Activated B cell treated with CpG ODN at 0.5 μM for 24 hours (primary cell): ENCODE data around the gene ST6GALNAC4. TPM values are rescaled to one million over a fixed set of nuclear protein-coding genes. Genes with fewer than 3 reads are reported as not detected.

Source experiments
- ATAC-seq: fragments of 200-7000 bp; cut with Tn5 transposase; one replicate; pipeline ENCODE4 v1.10.0; 2021; ENCODE audit warnings: low read depth, mild to moderate bottlenecking, moderate library complexity
- CTCF ChIA-PET: fragments of 350-600 bp; sonication (Branson Sonifier 250); formaldehyde crosslinking; loops from one replicate; lab custom pipeline; 2021; ENCODE audit warnings: antibody characterized with exemption; lab: Charles Lee
- POLR2A ChIA-PET: fragments of 350-600 bp; sonication (Branson Sonifier 250); formaldehyde crosslinking; loops from one replicate; lab custom pipeline; 2021; ENCODE audit warnings: antibody characterized with exemption; lab: Charles Lee
- DNase-seq: peaks from one replicate; pipeline ENCODE4 v3.0.0; 2022
- H3K27ac Mint-ChIP-seq: one replicate; pipeline ENCODE4 v1.8.0; 2020; ENCODE audit warnings: mixed read lengths
- H3K27me3 Mint-ChIP-seq: one replicate; pipeline ENCODE4 v1.8.0; 2021; ENCODE audit warnings: mixed read lengths
- H3K36me3 Mint-ChIP-seq: one replicate; pipeline ENCODE4 v1.8.0; 2021; ENCODE audit warnings: low read depth, mixed read lengths
- H3K4me1 Mint-ChIP-seq: one replicate; pipeline ENCODE4 v1.8.0; 2021; ENCODE audit warnings: mixed read lengths
- H3K4me3 Mint-ChIP-seq: one replicate; pipeline ENCODE4 v1.8.0; 2020; ENCODE audit warnings: mild to moderate bottlenecking, mixed read lengths
- H3K9me3 Mint-ChIP-seq: one replicate; pipeline ENCODE4 v1.8.0; 2020; ENCODE audit warnings: mixed read lengths
- CTCF ChIP-seq: fragments of 200-600 bp; IDR thresholded peaks from one replicate; pipeline ENCODE4 v1.8.0; 2022; ENCODE audit warnings: antibody characterized with exemption, mild to moderate bottlenecking
- intact Hi-C: fragments of 100-400 bp; cut with micrococcal nuclease; formaldehyde crosslinking; loops from one replicate; pipeline ENCODE4 v1.15.1; 2024
- total RNA-seq: library from RNA; stranded (reverse); gene quantifications from 2 replicates; pipeline ENCODE4 v1.2.3, GENCODE V29; 2022

Gene ST6GALNAC4
- total RNA-seq, 1 donor from 2014 or later: 85.4 TPM

DNA sequence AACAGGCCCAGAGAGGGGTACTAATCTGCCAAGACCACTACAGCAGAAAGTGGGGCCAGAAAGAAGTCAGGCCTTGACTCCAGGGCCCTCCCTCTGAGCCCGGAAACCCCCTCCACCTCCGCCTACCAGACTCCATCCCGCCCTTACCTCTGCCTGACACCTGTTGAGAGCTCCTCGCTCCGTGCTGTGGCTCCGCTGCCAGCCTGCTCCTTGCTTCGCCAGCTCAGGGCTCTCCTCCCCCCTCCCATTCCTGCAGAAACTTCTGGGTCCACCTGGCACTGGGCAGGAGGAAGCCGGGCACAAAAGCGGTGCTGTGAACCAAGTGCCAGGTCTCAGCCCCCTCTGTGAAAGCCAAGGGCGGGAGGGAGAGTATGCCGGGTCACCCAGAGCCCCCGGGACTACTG lies 11.1 kb downstream of the ST6GALNAC4 start:
- H3K27ac Mint-ChIP-seq: peak overlapping the region; percentile 98
- intact Hi-C loops: loop anchor here (1.0 kb wide), 1 partner anchor 12 kb away; the partner anchor contains the start of gene ST6GALNAC4
- no peak for TF ChIP-seq CTCF
- ChIA-PET CTCF (interaction anchor here (0.7 to 2.1 kb wide), 3 partner anchors 11 to 36 kb away, joined by 5 to 21 read pairs (median 12); partner anchors contain the start of gene ST6GALNAC4), POLR2A (interaction anchor here (0.6 to 12.3 kb wide), 13 partner anchors 9 to 455 kb away, joined by 3 to 457 read pairs (median 4); partner anchors contain the start of genes CDK9, LRSAM1, RPL12 and SH2D3C)
- no peak for DNase-seq
- peaks cover 24% of the 10 kb centered on the region for H3K36me3 Mint-ChIP-seq
- H3K9me3 Mint-ChIP-seq: no peaks in the 10 kb centered on the region
- no peaks in the 10 kb centered on the region for H3K27me3 Mint-ChIP-seq
- H3K4me3 Mint-ChIP-seq: peak overlapping the region; percentile 80
- H3K4me1 Mint-ChIP-seq: peaks cover 73% of the 10 kb centered on the region
- ATAC-seq: peak; percentile 26

DNA sequence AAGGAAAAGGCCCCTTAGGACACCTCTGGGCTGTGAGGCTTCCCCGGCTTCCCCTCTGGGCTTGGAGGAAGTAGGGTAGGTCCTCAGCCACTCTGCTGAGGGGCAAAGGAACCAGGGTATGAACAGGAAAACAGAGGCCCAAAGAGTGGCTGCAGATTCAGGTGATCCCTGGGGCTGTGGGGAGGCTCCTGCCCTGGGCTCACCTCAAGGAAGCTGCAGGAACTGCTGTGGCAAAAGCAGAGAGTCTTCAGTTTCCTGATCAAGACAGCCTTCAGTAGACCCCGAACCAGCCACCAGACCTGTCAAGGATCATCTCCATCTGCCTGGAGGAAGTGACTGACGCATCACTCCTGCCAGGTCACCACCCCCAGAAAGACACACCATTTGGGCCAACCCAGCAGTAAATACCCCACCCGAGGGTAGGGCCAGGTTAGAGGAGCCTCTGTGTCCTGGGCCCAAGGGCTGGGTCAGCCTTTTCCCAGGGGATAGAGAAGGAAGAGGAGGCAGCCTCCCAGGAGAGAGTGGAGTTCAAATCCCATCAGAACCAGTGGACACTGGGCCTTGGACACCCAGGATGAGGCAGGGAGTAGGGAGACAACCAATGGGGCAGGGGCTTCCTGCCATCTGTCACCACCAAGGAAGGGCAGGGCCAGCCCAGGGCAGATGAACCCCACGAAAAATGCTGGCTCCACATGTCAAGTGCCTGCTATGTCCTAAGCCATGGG lies 11.7 kb downstream of the ST6GALNAC4 start:
- intact Hi-C loops: no loop called here
- no peak for TF ChIP-seq CTCF
- no peaks in the 10 kb centered on the region for H3K9me3 Mint-ChIP-seq

GRCh38 chr9:127904561-127905003 lies 12.3 kb downstream of the ST6GALNAC4 start:
- POLR2A ChIA-PET: interaction anchor here (0.6 to 12.3 kb wide), 6 partner anchors 13 to 371 kb away, joined by 3 to 457 read pairs (median 4); partner anchors contain the start of genes CDK9, GOLGA2, ST6GALNAC4 and SWI5
- Mint-ChIP-seq H3K27me3 (no peaks in the 10 kb centered on the region), H3K9me3 (no peaks in the 10 kb centered on the region), H3K4me1 (peaks cover 77% of the 10 kb centered on the region), H3K27ac (peak overlapping the region; percentile 98), H3K4me3 (peak overlapping the region; percentile 80), H3K36me3 (peaks cover 13% of the 10 kb centered on the region)
- no peak for TF ChIP-seq CTCF
- CTCF ChIA-PET: interaction anchor here (0.8 to 2.3 kb wide), 3 partner anchors 11 to 38 kb away, joined by 3 to 5 read pairs (median 4); no protein-coding TSS in a partner anchor
- intact Hi-C loops: no loop called here
- no peak for DNase-seq
- ATAC-seq: peak; percentile 2

More for the DNA sequence above, 11.7 kb downstream of the ST6GALNAC4 start:
- Mint-ChIP-seq H3K4me3 (peak overlapping the region; percentile 80), H3K27ac (peak overlapping the region; percentile 98), H3K36me3 (peaks cover 18% of the 10 kb centered on the region), H3K4me1 (peaks cover 72% of the 10 kb centered on the region), H3K27me3 (no peaks in the 10 kb centered on the region)
- DNase-seq (peak; percentile 39), ATAC-seq (peak; percentile 50)
- POLR2A ChIA-PET: interaction anchor here (0.6 to 12.3 kb wide), 11 partner anchors 8 to 134 kb away, joined by 3 to 457 read pairs (median 4); partner anchors contain the start of genes CDK9, SH2D3C and ST6GALNAC4
- CTCF ChIA-PET: interaction anchor here (1.1 to 2.3 kb wide), 3 partner anchors 10 to 35 kb away, joined by 4 to 21 read pairs (median 5); partner anchors contain the start of gene ST6GALNAC4

- peak; percentile 58 for DNase-seq
- ChIA-PET CTCF (interaction anchor here (0.8 to 2.3 kb wide), 3 partner anchors 12 to 38 kb away, joined by 3 to 5 read pairs (median 4); no protein-coding TSS in a partner anchor), POLR2A (interaction anchor here (0.6 to 12.3 kb wide), 5 partner anchors 9 to 372 kb away, joined by 3 to 457 read pairs (median 4); partner anchors contain the start of genes GOLGA2, SH2D3C, ST6GALNAC4 and SWI5)
- peak; percentile 9 for ATAC-seq
- TF ChIP-seq CTCF: no peak
- intact Hi-C loops: no loop called here
- peak overlapping the region; percentile 80 for H3K4me3 Mint-ChIP-seq
- H3K9me3 Mint-ChIP-seq: no peaks in the 10 kb centered on the region
- no peaks in the 10 kb centered on the region for H3K27me3 Mint-ChIP-seq
- H3K36me3 Mint-ChIP-seq: peaks cover 11% of the 10 kb centered on the region
- H3K27ac Mint-ChIP-seq: peak overlapping the region; percentile 98
- H3K4me1 Mint-ChIP-seq: peaks cover 77% of the 10 kb centered on the region
These were observed 13.0 kb downstream of the ST6GALNAC4 start for GRCh38 chr9:127903557-127904475.
